GM19025 (cell line): ENCODE data around the gene NKIRAS1.

ENCODE experiments used
- ATAC-seq: cut with Tn5 transposase; IDR thresholded peaks from one replicate; pipeline ENCODE4 v1.9.1; 2021; ENCODE audit warnings: mild to moderate bottlenecking, low read depth, moderate library complexity; ENCODE audit not compliant: unreplicated experiment

The NKIRAS1 gene

GRCh38 chr3:23916886-23917678 lies at the start of gene NKIRAS1, which contains the start of gene RPL15:
Gene NKIRAS1 (minus strand): TSS chr3:23916990. CDS start chr3:23910904, 6,086 bp downstream.
Gene RPL15 (plus strand): TSS chr3:23917132. CDS start chr3:23917860, 728 bp downstream.
- ATAC-seq, result peak; percentile 92

GRCh38 chr3:23966328-23966727 lies 49.5 kb upstream of the NKIRAS1 start:
- ATAC-seq, result no peak

GRCh38 chr3:23964537-23965235 lies 47.9 kb upstream of the NKIRAS1 start:
- no peak for ATAC-seq

DNA sequence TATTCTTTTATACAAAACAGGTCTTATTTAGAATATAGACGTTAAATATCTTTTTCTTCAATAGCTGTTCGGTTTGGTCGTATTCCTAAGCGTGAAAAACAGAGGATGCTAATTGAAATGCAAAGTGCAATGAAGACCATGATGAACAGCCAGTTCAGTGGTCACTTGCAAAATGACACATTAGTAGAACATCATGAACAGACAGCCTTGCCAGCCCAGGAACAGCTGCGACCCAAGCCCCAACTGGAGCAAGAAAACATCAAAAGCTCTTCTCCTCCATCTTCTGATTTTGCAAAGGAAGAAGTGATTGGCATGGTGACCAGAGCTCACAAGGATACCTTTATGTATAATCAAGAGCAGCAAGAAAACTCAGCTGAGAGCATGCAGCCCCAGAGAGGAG lies 45.1 kb upstream of the NKIRAS1 start:
- no peak for ATAC-seq

- ATAC-seq, result no peak
Observed at GRCh38 chr3:23961066-23961465, 44.3 kb upstream of the NKIRAS1 start.

- no peak for ATAC-seq
Observed at GRCh38 chr3:23960649-23961048, 43.9 kb upstream of the NKIRAS1 start.

DNA sequence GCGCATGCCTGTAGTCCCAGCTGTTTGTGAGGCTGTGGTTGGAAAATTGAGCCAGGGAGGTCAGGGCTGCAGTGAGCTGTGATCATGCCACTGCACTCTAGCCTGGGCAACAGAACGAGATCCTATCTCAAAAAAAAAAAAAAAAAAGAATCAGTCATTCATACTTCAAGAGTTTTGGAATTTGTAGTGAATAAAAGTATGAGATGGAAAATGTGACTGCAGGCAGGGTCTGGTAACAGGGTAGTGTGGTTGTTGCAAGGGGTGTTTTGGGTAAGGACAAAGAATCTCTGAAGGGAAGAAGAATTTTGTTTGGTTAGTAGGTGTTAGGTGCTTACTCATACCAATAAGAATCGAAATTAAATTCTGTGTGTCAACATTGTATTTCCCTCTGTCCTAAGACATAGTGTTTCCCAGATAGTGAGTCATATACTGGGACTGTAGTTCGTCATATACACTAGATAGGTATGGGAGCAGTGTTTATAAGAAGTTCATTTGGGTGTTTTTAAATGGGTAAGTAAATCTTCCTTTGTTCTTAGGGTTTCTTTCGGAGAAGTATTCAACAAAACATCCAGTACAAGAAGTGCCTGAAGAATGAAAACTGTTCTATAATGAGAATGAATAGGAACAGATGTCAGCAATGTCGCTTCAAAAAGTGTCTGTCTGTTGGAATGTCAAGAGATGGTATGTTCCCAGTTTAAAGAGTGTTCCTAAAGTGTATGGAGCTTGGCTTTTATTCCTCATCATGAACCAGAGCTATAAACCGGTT lies 42.5 kb upstream of the NKIRAS1 start:
- ATAC-seq, result no peak

DNA sequence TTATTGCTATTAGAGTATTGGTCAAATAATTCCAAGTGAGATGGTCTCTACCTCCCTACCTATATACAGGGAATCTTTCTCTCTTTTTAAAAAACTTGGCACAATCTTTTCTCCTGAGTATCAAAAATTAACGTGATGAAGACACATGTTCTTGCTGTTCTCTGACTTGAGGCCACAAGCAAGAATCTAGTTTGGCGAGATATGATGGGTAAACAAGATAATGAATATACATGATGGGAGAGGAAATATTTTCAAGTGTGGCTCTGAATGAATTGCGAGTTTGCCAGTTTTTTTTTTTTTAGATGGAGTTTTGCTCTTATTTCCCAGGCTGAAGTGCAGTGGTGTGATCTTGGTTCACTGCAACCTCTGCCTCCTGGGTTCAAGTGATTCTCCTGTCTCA lies 39.9 kb upstream of the NKIRAS1 start:
- ATAC-seq, result no peak

GRCh38 chr3:23954144-23954543 lies 37.4 kb upstream of the NKIRAS1 start:
- no peak for ATAC-seq

DNA sequence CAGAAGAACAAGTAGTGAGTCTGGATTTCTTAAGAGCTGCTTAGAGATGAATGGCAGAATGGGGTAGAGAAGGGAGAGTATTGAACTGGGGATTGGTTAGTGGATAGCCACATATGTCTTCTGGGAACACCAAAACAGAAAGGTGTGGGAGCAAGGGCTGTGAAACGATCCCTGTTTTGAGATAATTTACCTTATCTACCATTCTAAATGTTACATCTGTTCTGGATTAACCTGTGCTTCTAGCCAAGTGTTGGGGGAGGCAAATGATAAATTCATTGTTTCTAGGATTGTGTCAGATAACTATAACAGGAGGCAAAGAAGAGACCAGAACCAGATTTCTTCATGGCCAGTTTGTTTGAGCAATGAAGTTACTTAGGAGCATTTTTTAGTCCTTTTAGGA lies 36.7 kb upstream of the NKIRAS1 start:
- ATAC-seq, result no peak

GRCh38 chr3:23952646-23953045 lies 35.9 kb upstream of the NKIRAS1 start:
- peak; percentile 50 for ATAC-seq

DNA sequence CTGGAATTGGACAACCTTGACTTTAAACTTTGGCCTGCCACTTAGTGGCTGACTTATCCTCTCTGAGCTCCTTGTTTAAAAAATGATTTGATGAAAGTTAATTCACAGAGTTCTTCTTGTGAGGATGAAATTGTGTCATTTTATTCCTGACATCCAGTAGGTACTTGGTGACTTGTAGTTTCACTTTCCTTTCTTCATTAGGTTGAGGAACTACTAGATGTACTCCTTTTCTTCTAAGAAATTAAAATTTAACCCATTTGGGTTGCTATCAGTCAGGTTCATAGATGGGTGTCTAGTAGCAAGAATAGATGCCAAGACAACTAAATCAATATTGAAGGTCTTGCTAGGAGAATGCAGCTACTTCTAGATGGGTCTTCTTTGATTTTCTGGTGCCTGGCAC lies 33.5 kb upstream of the NKIRAS1 start:
- ATAC-seq, result peak; percentile 10

DNA sequence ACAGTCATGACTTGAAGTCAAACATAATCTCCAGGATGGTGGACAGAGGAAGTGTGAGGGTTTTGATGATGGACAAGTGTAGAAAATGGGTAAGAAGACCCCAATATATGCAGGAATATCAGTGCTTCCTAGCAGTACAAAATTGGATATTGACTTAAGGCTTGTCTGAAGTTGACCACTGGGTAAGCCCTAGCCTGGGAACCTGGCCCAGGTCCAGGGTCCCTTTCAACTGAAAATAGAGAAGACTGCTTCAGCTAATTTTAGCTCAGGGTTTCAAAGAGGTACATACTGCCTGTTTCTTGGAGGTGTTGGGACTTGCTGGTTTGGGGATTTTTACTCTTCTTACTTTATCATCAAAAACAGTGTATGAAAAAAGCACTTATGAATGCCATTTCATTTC lies 33.0 kb upstream of the NKIRAS1 start:
- peak; percentile 6 for ATAC-seq

- no peak for ATAC-seq
Observed at GRCh38 chr3:23948761-23949160, 32.0 kb upstream of the NKIRAS1 start.

DNA sequence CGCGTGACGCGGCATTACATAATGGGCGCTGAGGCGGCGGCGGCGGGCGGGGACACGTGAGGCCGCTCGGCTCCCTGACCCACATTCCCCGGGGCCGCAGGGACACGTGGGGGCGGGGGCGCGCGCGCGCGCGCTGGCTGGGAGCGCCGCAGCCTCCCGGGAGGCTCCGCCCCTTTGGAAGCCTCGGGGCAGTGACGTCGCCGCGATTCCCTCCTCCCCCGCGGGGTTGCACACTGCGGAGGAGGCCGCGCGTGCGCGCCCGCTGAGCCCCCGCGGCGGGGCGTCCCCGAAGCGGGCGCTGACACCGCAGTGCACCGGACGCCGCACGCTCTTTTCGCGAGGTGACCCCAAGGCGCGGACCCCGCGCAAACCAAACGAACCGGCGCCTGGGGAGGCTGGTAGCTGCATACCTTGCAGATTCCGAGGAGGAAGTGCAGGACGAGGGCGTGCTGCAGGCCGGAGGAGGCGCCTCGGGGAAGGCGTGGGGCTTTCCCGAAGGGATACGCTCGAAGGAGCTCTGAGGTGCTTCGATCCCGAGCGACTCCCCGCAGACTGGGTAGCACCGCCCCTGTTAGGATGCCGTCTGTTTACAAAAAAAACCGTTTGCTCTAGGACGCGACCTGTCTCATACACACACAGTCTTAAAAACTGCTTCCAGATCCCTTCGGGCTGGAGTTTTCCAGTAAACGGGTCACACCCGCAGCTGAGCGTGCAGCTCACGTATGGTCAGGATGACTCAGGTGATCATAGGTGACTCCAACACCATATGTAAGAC lies 29.3 kb upstream of the NKIRAS1 start:
- peak; percentile 72 for ATAC-seq

DNA sequence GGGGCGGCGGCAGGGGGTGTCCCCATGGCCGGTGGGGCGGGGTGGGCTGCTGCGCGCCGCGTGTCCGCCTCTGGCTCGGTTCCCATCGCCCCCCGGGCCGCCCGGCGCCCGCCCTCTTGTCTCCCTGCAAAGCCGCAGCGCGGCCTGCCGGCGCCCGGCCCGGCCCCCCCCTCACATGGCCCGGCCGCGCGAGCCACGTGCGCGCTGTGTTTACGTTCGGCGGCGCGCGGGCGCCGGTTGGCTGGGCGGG lies 28.8 kb upstream of the NKIRAS1 start:
- no peak for ATAC-seq

GRCh38 chr3:23944861-23945662 lies 28.3 kb upstream of the NKIRAS1 start, which contains the start of gene NR1D2:
Gene NR1D2 (plus strand): TSS chr3:23945286. CDS start chr3:23945579, 293 bp downstream.
- peak; percentile 51 for ATAC-seq

- no peak for ATAC-seq
Observed at GRCh38 chr3:23944007-23944783, 27.4 kb upstream of the NKIRAS1 start.

DNA sequence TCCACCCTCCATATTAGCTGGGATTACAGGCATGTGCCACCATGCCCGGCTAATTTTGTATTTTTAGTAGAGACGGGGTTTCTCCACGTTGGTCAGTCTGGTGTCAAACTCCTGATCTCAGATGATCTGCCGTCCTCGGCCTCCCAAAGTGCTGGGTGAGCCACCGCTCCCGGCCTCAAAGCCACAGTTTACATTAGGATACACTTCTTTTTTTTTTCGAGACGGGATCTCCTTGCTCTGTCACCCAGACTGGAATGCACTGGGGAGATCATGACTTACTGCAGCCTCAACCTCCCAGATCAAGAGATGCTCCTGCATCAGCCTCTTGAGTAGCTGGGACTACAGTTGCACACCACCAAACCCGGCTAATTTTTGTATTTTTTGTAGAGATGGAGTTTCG lies 25.8 kb upstream of the NKIRAS1 start:
- no peak for ATAC-seq
